OCI-LY7 (cell line): ENCODE measurements around the gene ABO. TPM values are rescaled to one million over a fixed set of nuclear protein-coding genes. Genes with fewer than 3 reads are reported as not detected.

Experiments
- BruUV-seq: library from RNA; stranded (reverse); fragments of 400-500 nt; replicated peaks from 2 replicates; lab custom pipeline; 2021; lab: Mats Ljungman, UMichigan
- CTCF ChIA-PET: fragments of 300-600 bp; sonication (Branson Sonifier 250); formaldehyde crosslinking; loops from one replicate; lab custom pipeline; 2022; ENCODE audit warnings: antibody characterized with exemption; ENCODE audit not compliant: unreplicated experiment; lab: Charles Lee
- POLR2A ChIA-PET: fragments of 300-600 bp; sonication (Branson Sonifier 250); formaldehyde crosslinking; loops from one replicate; lab custom pipeline; 2022; ENCODE audit warnings: antibody characterized with exemption; lab: Charles Lee
- DNase-seq: peaks from one replicate; pipeline ENCODE4 v3.0.0-alpha.2; 2015; ENCODE audit warnings: low spot score
- H2AFZ ChIP-seq: fragments of 200-600 bp; sonication (generic), shearing (Covaris generic); 2 replicates; pipeline ENCODE4 v1.6.1; 2014; ENCODE audit warnings: mild to moderate bottlenecking, antibody characterized with exemption, low read length, moderate library complexity
- H3K27ac ChIP-seq: fragments of 200-600 bp; sonication (generic); 2 replicates; pipeline ENCODE4 v1.5.1; 2014; ENCODE audit warnings: mixed run types, low read depth, mild to moderate bottlenecking, moderate library complexity, low read length, inconsistent platforms; ENCODE audit not compliant: poor library complexity, severe bottlenecking
- H3K36me3 ChIP-seq: fragments of 200-600 bp; sonication (generic); 2 replicates; pipeline ENCODE4 v1.6.1; 2014; ENCODE audit warnings: mild to moderate bottlenecking, antibody characterized with exemption, low read length, moderate library complexity, mixed read lengths; ENCODE audit not compliant: insufficient read depth
- H3K4me1 ChIP-seq: fragments of 200-600 bp; sonication (generic); 2 replicates; pipeline ENCODE4 v1.5.1; 2014; ENCODE audit warnings: mild to moderate bottlenecking, low read length; ENCODE audit not compliant: insufficient read depth, poor library complexity, severe bottlenecking
- H3K4me2 ChIP-seq: fragments of 200-600 bp; sonication (generic); 2 replicates; pipeline ENCODE4 v1.6.1; 2014; ENCODE audit warnings: mild to moderate bottlenecking, low read length
- H3K4me3 ChIP-seq: fragments of 200-600 bp; sonication (generic); 2 replicates; pipeline ENCODE4 v1.5.1; 2014; ENCODE audit warnings: mild to moderate bottlenecking, low read depth, low read length; ENCODE audit not compliant: poor library complexity, severe bottlenecking
- H3K79me2 ChIP-seq: fragments of 200-600 bp; sonication (generic); 2 replicates; pipeline ENCODE4 v1.6.1; 2016; ENCODE audit warnings: low read depth, mild to moderate bottlenecking, low read length, moderate library complexity, mixed read lengths; ENCODE audit not compliant: insufficient read depth
- H3K9me2 ChIP-seq: fragments of 200-600 bp; sonication (generic); 2 replicates; pipeline ENCODE4 v1.6.1; 2016; ENCODE audit warnings: mild to moderate bottlenecking, low read length, mixed read lengths; ENCODE audit not compliant: insufficient read depth
- H3K9me3 ChIP-seq: fragments of 200-600 bp; sonication (generic); 2 replicates; pipeline ENCODE4 v1.6.1; 2014; ENCODE audit warnings: mild to moderate bottlenecking, mixed run types, low read length, mixed read lengths
- H4K20me1 ChIP-seq: fragments of 200-600 bp; sonication (generic); 2 replicates; pipeline ENCODE4 v1.6.1; 2014; ENCODE audit warnings: mild to moderate bottlenecking, antibody characterized with exemption, low read length, moderate library complexity, mixed read lengths; ENCODE audit not compliant: insufficient read depth
- CTCF ChIP-seq: fragments of 200-600 bp; sonication (generic); conservative IDR thresholded peaks from 2 replicates; pipeline ENCODE4 v1.5.1; 2014; ENCODE audit warnings: mild to moderate bottlenecking, antibody characterized with exemption, low read length, moderate library complexity, mixed read lengths
- EZH2phosphoT487 ChIP-seq: fragments of 200-600 bp; sonication (generic); IDR thresholded peaks from 2 replicates; pipeline ENCODE4 v1.6.1; 2018; ENCODE audit warnings: low read depth, borderline replicate concordance, mild to moderate bottlenecking, mixed run types, antibody characterized with exemption, low read length, moderate library complexity, mixed read lengths
- intact Hi-C: fragments of 100-400 bp; cut with micrococcal nuclease; formaldehyde crosslinking; loops from one replicate; pipeline ENCODE4 v1.10.0; 2022; ENCODE audit not compliant: unreplicated experiment
- total RNA-seq, 2 experiments: library from RNA; depleted of rRNA in 1 of 2; stranded (reverse); fragments of >200 nt in 1 of 2; shearing (Covaris generic) in 1 of 2; gene quantifications; 2 replicates each; pipeline ENCODE4 v1.2.3, GENCODE V29; 2014 to 2022

Gene ABO
- total RNA-seq, 2 experiments from 2014 or later: not detected

- BruUV-seq: no TSS peak
- ChIA-PET POLR2A (no interaction called here), CTCF (no interaction called here)
- no peaks in the 10 kb centered on the region for H3K4me1 ChIP-seq
- H4K20me1 ChIP-seq: no peaks in the 10 kb centered on the region
- H3K27ac ChIP-seq: no peak overlapping the region
- no peak overlapping the region for H3K4me3 ChIP-seq
- H2AFZ ChIP-seq: no peak overlapping the region
- TF ChIP-seq CTCF (no peak), EZH2phosphoT487 (no peak)
- intact Hi-C loops: no loop called here
- no peaks in the 10 kb centered on the region for H3K9me3 ChIP-seq
- H3K79me2 ChIP-seq: no peaks in the 10 kb centered on the region
- DNase-seq: no peak
- H3K4me2 ChIP-seq: no peak overlapping the region
- H3K9me2 ChIP-seq: no peaks in the 10 kb centered on the region
- H3K36me3 ChIP-seq: no peaks in the 10 kb centered on the region
These were observed 32.0 kb downstream of the ABO start for GRCh38 chr9:133242991-133243390.

- intact Hi-C loops: no loop called here
- TF ChIP-seq EZH2phosphoT487: no peak
- TF ChIP-seq CTCF: no peak
- ChIA-PET POLR2A (no interaction called here), CTCF (no interaction called here)
- Histone ChIP-seq H3K9me2 (no peaks in the 10 kb centered on the region), H3K4me2 (no peak overlapping the region), H3K4me1 (no peaks in the 10 kb centered on the region), H4K20me1 (no peaks in the 10 kb centered on the region), H3K9me3 (no peaks in the 10 kb centered on the region), H3K4me3 (no peak overlapping the region), H3K36me3 (no peaks in the 10 kb centered on the region), H3K27ac (no peak overlapping the region), H2AFZ (no peak overlapping the region), H3K79me2 (no peaks in the 10 kb centered on the region)
- no TSS peak for BruUV-seq
- DNase-seq: no peak
These were observed 32.8 kb downstream of the ABO start for GRCh38 chr9:133242241-133242640.

GRCh38 chr9:133239533-133240090 is 35.4 kb downstream of the ABO start:
- POLR2A ChIA-PET: no interaction called here

More at GRCh38 chr9:133239533-133240090, 35.4 kb downstream of the ABO start:
- Histone ChIP-seq H2AFZ (no peak overlapping the region), H3K79me2 (no peaks in the 10 kb centered on the region), H3K4me1 (no peaks in the 10 kb centered on the region), H3K9me3 (no peaks in the 10 kb centered on the region), H3K27ac (no peak overlapping the region), H3K36me3 (no peaks in the 10 kb centered on the region), H3K9me2 (no peaks in the 10 kb centered on the region), H3K4me2 (no peak overlapping the region), H4K20me1 (no peaks in the 10 kb centered on the region), H3K4me3 (no peak overlapping the region)
- no TSS peak for BruUV-seq
- CTCF ChIA-PET: no interaction called here
- no peak for DNase-seq
- no peak for TF ChIP-seq EZH2phosphoT487
- no peak for TF ChIP-seq CTCF
- intact Hi-C loops: no loop called here
